Midbrain (tissue), 1 donor: ENCODE results near the gene FERMT3.
A peak's percentile ranks its signal among the peaks of the same experiment; 100 is the strongest.
"Not testable (repeated sequence)": the region's sequence is repeated elsewhere in the genome, so short reads cannot be mapped to it uniquely, and the experiment has no call there.

Experiments used
- DNase-seq: peaks from one replicate; lab custom pipeline; 2025; lab: John Stamatoyannopoulos, UW

FERMT3 gene

GRCh38 chr11:64206457-64207255 lies at the start of gene FERMT3:
Gene FERMT3, plus strand, starts transcription at chr11:64206721. Its CDS starts 644 bp downstream, at chr11:64207365.
- no peak for DNase-seq

- no peak for DNase-seq
Measured at GRCh38 chr11:64157631-64158394, 48.7 kb upstream of the FERMT3 start.

- no peak for DNase-seq
Measured at GRCh38 chr11:64161037-64161436, 45.5 kb upstream of the FERMT3 start.

GRCh38 chr11:64162769-64163168 lies 43.8 kb upstream of the FERMT3 start:
- not testable (repeated sequence) for DNase-seq

GRCh38 chr11:64163951-64164350 lies 42.6 kb upstream of the FERMT3 start:
- no peak for DNase-seq

- no peak for DNase-seq
Measured at GRCh38 chr11:64164392-64165312, 41.9 kb upstream of the FERMT3 start.

GRCh38 chr11:64165481-64165841 lies 41.1 kb upstream of the FERMT3 start:
- no peak for DNase-seq

GRCh38 chr11:64165842-64166635 lies 40.5 kb upstream of the FERMT3 start, which contains the start of gene MACROD1:
Gene MACROD1, minus strand, starts transcription at chr11:64166113. Its CDS starts 119 bp downstream, at chr11:64165994.
- DNase-seq, result peak; percentile 69

- DNase-seq, result no peak
Measured at GRCh38 chr11:64170419-64170818, 36.1 kb upstream of the FERMT3 start.

- DNase-seq, result no peak
Measured at GRCh38 chr11:64173616-64174355, 32.7 kb upstream of the FERMT3 start.

GRCh38 chr11:64176751-64177150 lies 29.8 kb upstream of the FERMT3 start:
- DNase-seq, result no peak

GRCh38 chr11:64178203-64178602 lies 28.3 kb upstream of the FERMT3 start:
- no peak for DNase-seq

GRCh38 chr11:64178951-64179639 lies 27.4 kb upstream of the FERMT3 start:
- DNase-seq, result no peak

- no peak for DNase-seq
Measured at GRCh38 chr11:64180891-64181290, 25.6 kb upstream of the FERMT3 start.

- DNase-seq, result peak; percentile 92
Measured at GRCh38 chr11:64181506-64182411, 24.8 kb upstream of the FERMT3 start.

- no peak for DNase-seq
Measured at GRCh38 chr11:64183890-64184289, 22.6 kb upstream of the FERMT3 start.

- DNase-seq, result peak; percentile 90
Measured at GRCh38 chr11:64185175-64185692, 21.3 kb upstream of the FERMT3 start.

- DNase-seq, result peak; percentile 100
Measured at GRCh38 chr11:64185693-64186491, 20.6 kb upstream of the FERMT3 start, which contains the start of gene STIP1. Gene STIP1, plus strand, starts transcription at chr11:64186171. Its CDS starts 91 bp downstream, at chr11:64186262.
